K562 (cell line): ENCODE data around the gene AMOTL1. TPM values are rescaled to one million over a fixed set of nuclear protein-coding genes. Genes with fewer than 3 reads are reported as not detected.

Source experiments
- ATAC-seq: fragments of 200-7000 bp; cut with Tn5 transposase; 3 replicates; pipeline ENCODE4 v1.9.1; 2020; ENCODE audit warnings: moderate library complexity
- BruUV-seq: library from RNA; stranded (reverse); fragments of 400-500 nt; replicated peaks from 2 replicates; lab custom pipeline; 2021; lab: Mats Ljungman, UMichigan
- CTCF ChIA-PET: fragments of 300-600 bp; formaldehyde crosslinking; extraction: SDS; loops from one replicate; lab custom pipeline; 2021; ENCODE audit warnings: low intra/inter-chr PET ratio; lab: Yijun Ruan, JAX
- POLR2A ChIA-PET: fragments of 300-600, 350-650 bp; sonication (Branson Sonifier 250); formaldehyde crosslinking; extraction: SDS; loops from one replicate; lab custom pipeline; 2021; ENCODE audit warnings: antibody characterized with exemption, inconsistent platforms; lab: Yijun Ruan, JAX
- DNase-seq, 4 experiments: peaks; one replicate each; pipeline versions ENCODE4 v3.0.0 to v3.0.0-alpha.2; 2011 to 2018; ENCODE audit warnings: low spot score in 3 of 4, mixed read lengths in 3 of 4; ENCODE audit errors: extremely low read depth in 1 of 4
- FAIRE-seq: peaks from 2 replicates; lab custom pipeline; 2011; peaks lifted over from hg19 to GRCh38; lab: Jason Lieb, UNC
- H2AFZ ChIP-seq: 2 replicates; pipeline ENCODE4 v1.6.0; 2011; ENCODE audit warnings: low read depth, low read length, control low read depth, inconsistent platforms
- H3K27ac ChIP-seq: fragments of 200-600 bp; 3 replicates; pipeline ENCODE4 v1.8.0; 2011; ENCODE audit warnings: low read depth, mild to moderate bottlenecking, control low read depth, inconsistent platforms, low read length, moderate library complexity, mixed read lengths; ENCODE audit errors: extremely low read depth
- H3K27me3 ChIP-seq, 2 experiments: fragments of 300-600 bp in 1 of 2; 2 replicates in 1 of 2; 3 replicates in 1 of 2; pipeline versions ENCODE4 v1.6.0 to v1.8.0; 2011; ENCODE audit warnings: inconsistent platforms in 2 of 2, low read length in 2 of 2, mild to moderate bottlenecking in 1 of 2, mixed read lengths in 1 of 2, moderate library complexity in 1 of 2; ENCODE audit not compliant: control insufficient read depth in 2 of 2, insufficient read depth in 2 of 2
- H3K36me3 ChIP-seq: fragments of 300-600 bp; 3 replicates; pipeline ENCODE4 v1.8.0; 2011; ENCODE audit warnings: mild to moderate bottlenecking, low read length, inconsistent platforms; ENCODE audit not compliant: control insufficient read depth, insufficient read depth
- H3K4me1 ChIP-seq, 2 experiments: fragments of 200-600 bp in 1 of 2; replicated peaks in 1 of 2; 2 replicates in 1 of 2; 3 replicates in 1 of 2; pipeline versions ENCODE4 v1.5.1 to v1.8.0; 2011; ENCODE audit warnings: inconsistent platforms in 2 of 2, low read length in 2 of 2, mild to moderate bottlenecking in 1 of 2, mixed read lengths in 1 of 2, moderate library complexity in 1 of 2; ENCODE audit not compliant: control insufficient read depth in 2 of 2, insufficient read depth in 2 of 2
- H3K4me2 ChIP-seq: 2 replicates; pipeline ENCODE4 v1.6.1; 2011; ENCODE audit warnings: low read length, control low read depth, inconsistent platforms, mixed read lengths; ENCODE audit not compliant: insufficient read depth
- H3K4me3 ChIP-seq: fragments of 200-600 bp; sonication (generic), shearing (Covaris generic); 2 replicates; pipeline ENCODE4 v1.5.1; 2016; ENCODE audit warnings: control low read depth, inconsistent platforms
- H3K79me2 ChIP-seq: fragments of 200-600 bp; 3 replicates; pipeline ENCODE4 v1.8.0; 2011; ENCODE audit warnings: low read length, inconsistent platforms; ENCODE audit not compliant: control insufficient read depth, insufficient read depth
- H3K9ac ChIP-seq, 2 experiments: 2 replicates each; pipeline versions ENCODE4 v1.6.0 to v1.6.1; 2011; ENCODE audit warnings: low read depth in 2 of 2, low read length in 2 of 2, control low read depth in 1 of 2, inconsistent platforms in 1 of 2, mild to moderate bottlenecking in 1 of 2, mixed read lengths in 1 of 2; ENCODE audit not compliant: insufficient read depth in 1 of 2
- H3K9me1 ChIP-seq: one replicate; pipeline ENCODE4 v1.6.0; 2011; ENCODE audit warnings: inconsistent platforms, mild to moderate bottlenecking, low read length, moderate library complexity; ENCODE audit not compliant: control insufficient read depth, insufficient read depth
- H3K9me3 ChIP-seq: replicated peaks from 2 replicates; pipeline ENCODE4 v1.5.1; 2011; ENCODE audit warnings: low read depth, low read length, inconsistent platforms; ENCODE audit not compliant: control insufficient read depth, insufficient read depth
- H4K20me1 ChIP-seq: replicated peaks from 2 replicates; pipeline ENCODE4 v1.6.1; 2011; ENCODE audit warnings: low read length, inconsistent platforms, mixed read lengths; ENCODE audit not compliant: control insufficient read depth, insufficient read depth
- COPS2 ChIP-seq: fragments of 450-650 bp; conservative IDR thresholded peaks from 2 replicates; pipeline ENCODE4 v1.6.1; 2016; ENCODE audit warnings: mild to moderate bottlenecking, moderate library complexity
- E2F1 ChIP-seq: sonication (generic); formaldehyde crosslinking; IDR thresholded peaks from 2 replicates; pipeline ENCODE4 v1.8.1; 2023; ENCODE audit warnings: mild to moderate bottlenecking, missing genetic modification reagents, moderate library complexity
- HINFP ChIP-seq: fragments of 450-650 bp; conservative IDR thresholded peaks from 2 replicates; pipeline ENCODE4 v1.6.1; 2016; ENCODE audit warnings: missing genetic modification characterization, low read depth, mild to moderate bottlenecking, control low read depth, missing compliant biosample characterization
- MITF ChIP-seq: IDR thresholded peaks from 2 replicates; pipeline ENCODE4 v1.6.1; 2014; ENCODE audit warnings: antibody characterized with exemption
- NR2C2 ChIP-seq, 2 experiments: fragments of 200-800 bp in 1 of 2; sonication (Bioruptor generic) in 1 of 2; sonication (generic) in 1 of 2; formaldehyde crosslinking in 1 of 2; IDR thresholded peaks; 2 replicates each; pipeline versions ENCODE4 v1.6.1 to v1.8.0; 2016 to 2022; ENCODE audit warnings: mild to moderate bottlenecking in 1 of 2, missing compliant biosample characterization in 1 of 2, missing genetic modification characterization in 1 of 2, missing genetic modification reagents in 1 of 2
- PHF20 ChIP-seq: fragments of 450-650 bp; IDR thresholded peaks from 2 replicates; pipeline ENCODE4 v1.6.1; 2018; ENCODE audit not compliant: partially characterized antibody
- RAD51 ChIP-seq: fragments of 450-650 bp; IDR thresholded peaks from 2 replicates; pipeline ENCODE4 v1.7.1; 2016; ENCODE audit warnings: low read depth, mild to moderate bottlenecking, borderline replicate concordance
- SMAD2 ChIP-seq: fragments of 150-350 bp; IDR thresholded peaks from 2 replicates; pipeline ENCODE4 v1.6.1; 2014; ENCODE audit warnings: low read depth, mild to moderate bottlenecking, low read length
- USF1 ChIP-seq: sonication (generic); formaldehyde crosslinking; IDR thresholded peaks from 2 replicates; pipeline ENCODE4 v1.9.0; 2022; ENCODE audit warnings: mild to moderate bottlenecking, missing genetic modification reagents
- ZFP1 ChIP-seq: fragments of 450-650 bp; formaldehyde crosslinking; IDR thresholded peaks from 2 replicates; pipeline ENCODE4 v1.4.0; 2020; ENCODE audit warnings: mild to moderate bottlenecking, mixed read lengths
- ZNF23 ChIP-seq: fragments of 250-450 bp; sonication (Bioruptor Pico); IDR thresholded peaks from 2 replicates; pipeline ENCODE4 v1.4.0; 2020; ENCODE audit warnings: mild to moderate bottlenecking
- ZNF57 ChIP-seq: fragments of 450-650 bp; formaldehyde crosslinking; IDR thresholded peaks from 2 replicates; pipeline ENCODE4 v1.4.0; 2020; ENCODE audit warnings: mild to moderate bottlenecking, moderate library complexity
- ZNF77 ChIP-seq: fragments of 250-450 bp; sonication (Bioruptor Pico); IDR thresholded peaks from 2 replicates; pipeline ENCODE4 v1.5.0; 2020
- ZNF79 ChIP-seq: fragments of 250-450 bp; sonication (Bioruptor Pico); IDR thresholded peaks from 2 replicates; pipeline ENCODE4 v1.4.0; 2020; ENCODE audit warnings: low read depth, mild to moderate bottlenecking, moderate library complexity
- ZNF830 ChIP-seq: fragments of 250-450 bp; sonication (Bioruptor Pico); IDR thresholded peaks from 2 replicates; pipeline ENCODE4 v1.5.0; 2021; ENCODE audit warnings: mild to moderate bottlenecking
- WGBS: fragments of 100-300 bp; shearing (Covaris generic); methylation state at CpG from one replicate; pipeline ENCODE4 v1.1.6; 2016; ENCODE audit warnings: low coverage, mixed read lengths; ENCODE audit not compliant: insufficient coverage; ENCODE audit errors: missing lambda C conversion rate; 5-methylcytosine and 5-hydroxymethylcytosine counted together
- in situ Hi-C: fragments of 300-500 bp; cut with MboI; formaldehyde crosslinking; loops from 4 replicates; pipeline ENCODE4 v1.15.0; 2018; ENCODE audit warnings: inconsistent platforms, mixed read lengths
- intact Hi-C: fragments of 100-400 bp; cut with micrococcal nuclease; formaldehyde crosslinking; loops from 2 replicates; pipeline ENCODE4 v1.14.2; 2022
- polyA plus RNA-seq, 8 experiments: library from polyadenylated mRNA; depleted of rRNA in 4 of 8; stranded (reverse) in 5 of 8; unstranded in 3 of 8; fragments of >200 nt; fragmentation: Nextera tagmentation in 2 of 8; fragmentation: Illumina TruSeq in 1 of 8; extraction: Ambion mirVana in 2 of 8; extraction: Trizol in 1 of 8; gene quantifications; 2 replicates each; pipeline versions ENCODE4 v1.2.1 to v1.2.3, GENCODE V29; 2011 to 2014; ENCODE audit warnings: inconsistent platforms in 1 of 8, missing spikeins in 1 of 8
- total RNA-seq, 7 experiments: library from RNA; depleted of rRNA in 6 of 7; stranded (reverse); fragments of >200 nt in 6 of 7; fragmentation: Illumina TruSeq in 2 of 7; extraction: Trizol in 2 of 7; gene quantifications; 2 replicates each; pipeline versions ENCODE4 v1.2.1 to v1.2.3, GENCODE V29; 2011 to 2021; ENCODE audit warnings: low replicate concordance in 1 of 7
- TF ChIP-seq, protein P1 (sequence below): fragments of 450-650 bp; IDR thresholded peaks from 2 replicates; pipeline ENCODE4 v1.6.1; 2016; ENCODE audit warnings: borderline replicate concordance

The AMOTL1 gene
- total and polyA plus RNA-seq, 9 of the 15 experiments (the other 6 are each of a cell fraction or from before 2014, with no cell fraction given) = 4.0 to 35.4 (median 14.0) TPM

DNA sequence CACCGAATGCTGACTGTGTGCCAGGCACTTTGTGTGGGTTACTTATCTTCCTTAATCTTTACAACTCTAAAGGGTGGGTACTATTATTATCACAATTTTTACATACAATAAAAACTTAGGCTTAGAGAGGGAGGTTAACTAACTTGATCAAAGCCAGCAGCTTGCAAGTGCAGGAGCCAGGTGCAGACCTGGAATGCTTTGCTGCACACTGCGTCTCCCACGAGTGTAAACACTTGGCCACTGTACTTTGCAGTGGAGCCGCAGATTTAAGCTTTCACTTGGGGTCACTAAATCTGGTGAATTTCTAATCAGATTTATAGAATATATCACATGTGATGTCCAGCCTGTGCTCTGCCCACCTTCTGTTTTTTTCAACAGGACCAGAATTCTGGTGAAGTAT is 36.7 kb downstream of the AMOTL1 start:
- Histone ChIP-seq H3K27ac (no peak overlapping the region), H3K4me2 (no peak overlapping the region), H3K79me2 (peaks cover 15% of the 10 kb centered on the region; the same call in 1 of the 3 replicates), H3K9me3 (no peaks in the 10 kb centered on the region), H2AFZ (no peak overlapping the region), H3K36me3 (peaks cover 27% of the 10 kb centered on the region), H3K9me1 (no peaks in the 10 kb centered on the region), H3K4me3 (no peak overlapping the region), H3K9ac (no peak overlapping the region), H3K27me3 (no peaks in the 10 kb centered on the region), H3K4me1 (no peaks in the 10 kb centered on the region; a peak in 2 of 5 replicates), H4K20me1 (no peaks in the 10 kb centered on the region)
- DNase-seq (no peak), ATAC-seq (no peak), FAIRE-seq (no peak)
- BruUV-seq = no TSS peak
- ChIA-PET CTCF (interaction anchor here (2.4 kb wide), 1 partner anchor 182 kb away, joined by 9 read pairs; no protein-coding TSS in a partner anchor), POLR2A (no interaction called here)
- intact Hi-C loops (no loop called here), in situ Hi-C loops (no loop called here)
- WGBS = 49% methylated on average over 4 of the region's 4 CpGs
- TF ChIP-seq, protein P1, sequence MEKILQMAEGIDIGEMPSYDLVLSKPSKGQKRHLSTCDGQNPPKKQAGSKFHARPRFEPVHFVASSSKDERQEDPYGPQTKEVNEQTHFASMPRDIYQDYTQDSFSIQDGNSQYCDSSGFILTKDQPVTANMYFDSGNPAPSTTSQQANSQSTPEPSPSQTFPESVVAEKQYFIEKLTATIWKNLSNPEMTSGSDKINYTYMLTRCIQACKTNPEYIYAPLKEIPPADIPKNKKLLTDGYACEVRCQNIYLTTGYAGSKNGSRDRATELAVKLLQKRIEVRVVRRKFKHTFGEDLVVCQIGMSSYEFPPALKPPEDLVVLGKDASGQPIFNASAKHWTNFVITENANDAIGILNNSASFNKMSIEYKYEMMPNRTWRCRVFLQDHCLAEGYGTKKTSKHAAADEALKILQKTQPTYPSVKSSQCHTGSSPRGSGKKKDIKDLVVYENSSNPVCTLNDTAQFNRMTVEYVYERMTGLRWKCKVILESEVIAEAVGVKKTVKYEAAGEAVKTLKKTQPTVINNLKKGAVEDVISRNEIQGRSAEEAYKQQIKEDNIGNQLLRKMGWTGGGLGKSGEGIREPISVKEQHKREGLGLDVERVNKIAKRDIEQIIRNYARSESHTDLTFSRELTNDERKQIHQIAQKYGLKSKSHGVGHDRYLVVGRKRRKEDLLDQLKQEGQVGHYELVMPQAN = no peak
- no peak for TF ChIP-seq ZNF79 (CRISPR knock-in tag)
- no peak for TF ChIP-seq COPS2
- no peak for TF ChIP-seq RAD51
- no peak for TF ChIP-seq HINFP (tag)
- no peak for TF ChIP-seq ZNF57 (CRISPR knock-in tag)
- no peak for TF ChIP-seq ZNF23
- no peak for TF ChIP-seq PHF20
- no peak for TF ChIP-seq NR2C2 (CRISPR knock-in tag; IDR thresholded peaks at IDR 0.05)
- no peak for TF ChIP-seq NR2C2 (tag; IDR thresholded peaks at IDR 0.05)
- no peak for TF ChIP-seq E2F1 (CRISPR knock-in tag)
- no peak for TF ChIP-seq MITF
- no peak for TF ChIP-seq ZNF830 (CRISPR knock-in tag)
- no peak for TF ChIP-seq SMAD2
- no peak for TF ChIP-seq USF1 (CRISPR knock-in tag)
- no peak for TF ChIP-seq ZFP1 (CRISPR knock-in tag)
- TF ChIP-seq ZNF77 (CRISPR knock-in tag) = no peak
